Sigmoid colon (tissue), 7 donors: ENCODE measurements around the gene PACRG. TPM values are rescaled to one million over a fixed set of nuclear protein-coding genes. Genes with fewer than 3 reads are reported as not detected.

Experiments used
- DNase-seq: peaks from one replicate; pipeline ENCODE4 v3.0.0-alpha.2; 2019
- H3K27ac ChIP-seq, 4 donors: fragments of 200-600 bp; sonication (generic); one replicate each; pipeline ENCODE4 v1.5.1; 2016 to 2019; ENCODE audit warnings: mild to moderate bottlenecking in 1 of 4
- H3K27me3 ChIP-seq, 3 donors: fragments of 200-600 bp; sonication (generic); one replicate each; pipeline ENCODE4 v1.5.1; 2019; ENCODE audit warnings: mild to moderate bottlenecking in 1 of 3
- H3K36me3 ChIP-seq, 4 donors: fragments of 200-600 bp; sonication (generic); one replicate each; pipeline ENCODE4 v1.5.1; 2016 to 2019
- H3K4me1 ChIP-seq, 4 donors: fragments of 200-600 bp; sonication (generic); one replicate each; pipeline ENCODE4 v1.5.1; 2017 to 2019
- H3K4me3 ChIP-seq, 4 donors: fragments of 200-600 bp; sonication (generic); one replicate each; pipeline ENCODE4 v1.5.1; 2017 to 2019; ENCODE audit warnings: mild to moderate bottlenecking in 2 of 4, moderate library complexity in 1 of 4
- H3K9me3 ChIP-seq, 4 donors: fragments of 200-600 bp in 3 of 4; sonication (generic) in 3 of 4; one replicate each; pipeline versions ENCODE4 v1.5.1 to v1.6.1; 2013 to 2019
- CTCF ChIP-seq, 4 experiments: fragments of 450-650 bp in 3 of 4; fragments of 200-600 bp in 1 of 4; IDR thresholded peaks; one replicate each; pipeline ENCODE4 v1.5.1; 2016 to 2019; ENCODE audit warnings: antibody characterized with exemption in 4 of 4, mild to moderate bottlenecking in 3 of 4, moderate library complexity in 2 of 4
- EP300 ChIP-seq, 4 donors: sonication (generic); formaldehyde crosslinking; IDR thresholded peaks; one replicate each; pipeline ENCODE4 v1.6.1; 2017; ENCODE audit warnings: antibody characterized with exemption in 4 of 4
- POLR2A ChIP-seq, 2 donors: fragments of 450-650 bp; IDR thresholded peaks; one replicate each; pipeline ENCODE4 v1.6.1; 2016; ENCODE audit warnings: antibody characterized with exemption in 2 of 2, mild to moderate bottlenecking in 2 of 2, moderate library complexity in 2 of 2
- POLR2AphosphoS5 ChIP-seq, 4 donors: sonication (generic); formaldehyde crosslinking; IDR thresholded peaks; one replicate each; pipeline ENCODE4 v1.6.1; 2017; ENCODE audit warnings: antibody characterized with exemption in 4 of 4
- WGBS, 2 donors: extraction: QIAGEN DNeasy Blood & Tissue Kit; methylation state at CpG; one replicate each; pipeline ENCODE4 v1.1.7; 2013; 5-methylcytosine and 5-hydroxymethylcytosine counted together
- intact Hi-C: fragments of 100-400 bp; cut with DNase I; formaldehyde crosslinking; loops from one replicate; pipeline ENCODE4 v1.15.1; 2023
- polyA plus RNA-seq, 3 donors: library from polyadenylated mRNA; stranded (reverse); fragments of 200-250 nt; gene quantifications; one replicate each; pipeline ENCODE4 v1.2.3, GENCODE V29; 2013
- total RNA-seq, 4 donors: library from RNA; depleted of rRNA; stranded (reverse); fragments of >200 nt; gene quantifications; one replicate each; pipeline ENCODE4 v1.1.0, GENCODE V29; 2016
- donor health status: healthy with polysubstance abuse.
- donor health status: Bipolar disorder and iron deficiency.
- donor health status: healthy.

The PACRG gene
- total and polyA plus RNA-seq, 7 donors: 0.12 to 6.9 (median 0.95) TPM; not detected in 2

GRCh38 chr6:163218361-163218894 lies 490.7 kb downstream of the PACRG start:
- no peaks in the 10 kb centered on the region for H3K9me3 ChIP-seq
- 75 to 84% methylated on average over 5 of the region's 5 CpGs for WGBS, 2 donors
- H3K27me3 ChIP-seq: no peaks in the 10 kb centered on the region
- TF ChIP-seq POLR2A (IDR thresholded peaks at IDR 0.05): no peak
- TF ChIP-seq POLR2AphosphoS5 (IDR thresholded peaks at IDR 0.05): no peak
- TF ChIP-seq CTCF (IDR thresholded peaks at IDR 0.05): no peak
- no peak overlapping the region for H3K27ac ChIP-seq
- DNase-seq: no peak
- no peaks in the 10 kb centered on the region for H3K4me1 ChIP-seq
- intact Hi-C loops: no loop called here
- H3K4me3 ChIP-seq: no peak overlapping the region
- H3K36me3 ChIP-seq: no peaks in the 10 kb centered on the region

GRCh38 chr6:163226181-163226835 lies 498.5 kb downstream of the PACRG start:
- TF ChIP-seq POLR2AphosphoS5 (IDR thresholded peaks at IDR 0.05): no peak
- TF ChIP-seq POLR2A (IDR thresholded peaks at IDR 0.05): no peak
- TF ChIP-seq EP300 (IDR thresholded peaks at IDR 0.05): no peak
- no peak for TF ChIP-seq CTCF (IDR thresholded peaks at IDR 0.05)
- WGBS, 2 donors: 80 to 81% methylated on average over 9 of the region's 9 CpGs

GRCh38 chr6:163226836-163227485 lies 499.2 kb downstream of the PACRG start:
- TF ChIP-seq EP300 (IDR thresholded peaks at IDR 0.05): no peak
- no peak for TF ChIP-seq POLR2AphosphoS5 (IDR thresholded peaks at IDR 0.05)
- TF ChIP-seq CTCF (IDR thresholded peaks at IDR 0.05): no peak
- TF ChIP-seq POLR2A (IDR thresholded peaks at IDR 0.05): no peak
- intact Hi-C loops: no loop called here
- 90 to 91% methylated on average over 10 of the region's 10 CpGs for WGBS, 2 donors

More at GRCh38 chr6:163226181-163226835, 498.5 kb downstream of the PACRG start:
- no peaks in the 10 kb centered on the region for H3K36me3 ChIP-seq
- no peaks in the 10 kb centered on the region for H3K27me3 ChIP-seq
- no peak overlapping the region for H3K27ac ChIP-seq
- no peaks in the 10 kb centered on the region for H3K4me1 ChIP-seq
- no peak for DNase-seq
- intact Hi-C loops: no loop called here
- H3K4me3 ChIP-seq: no peak overlapping the region
- no peaks in the 10 kb centered on the region for H3K9me3 ChIP-seq

GRCh38 chr6:163228041-163228440 lies 500.3 kb downstream of the PACRG start:
- no peak for DNase-seq
- Histone ChIP-seq H3K27ac (no peak overlapping the region), H3K4me1 (no peaks in the 10 kb centered on the region), H3K9me3 (no peaks in the 10 kb centered on the region), H3K36me3 (no peaks in the 10 kb centered on the region), H3K4me3 (no peak overlapping the region), H3K27me3 (no peaks in the 10 kb centered on the region)
- 81 to 89% methylated on average over 1 of the region's 1 CpG for WGBS, 2 donors
- intact Hi-C loops: no loop called here
- TF ChIP-seq EP300 (IDR thresholded peaks at IDR 0.05) (no peak), CTCF (IDR thresholded peaks at IDR 0.05) (no peak), POLR2A (IDR thresholded peaks at IDR 0.05) (no peak), POLR2AphosphoS5 (IDR thresholded peaks at IDR 0.05) (no peak)

More at GRCh38 chr6:163226836-163227485, 499.2 kb downstream of the PACRG start:
- H3K27ac ChIP-seq: no peak overlapping the region
- H3K36me3 ChIP-seq: no peaks in the 10 kb centered on the region
- no peaks in the 10 kb centered on the region for H3K9me3 ChIP-seq
- no peaks in the 10 kb centered on the region for H3K4me1 ChIP-seq
- H3K4me3 ChIP-seq: no peak overlapping the region
- no peak for DNase-seq
- no peaks in the 10 kb centered on the region for H3K27me3 ChIP-seq
